PFSK-1 (cell line): ENCODE data around the gene MARCHF4.

ENCODE experiments used
- POLR2AphosphoS5 ChIP-seq: IDR thresholded peaks from 2 replicates; pipeline ENCODE4 v1.6.1; 2012; ENCODE audit warnings: low read depth, mild to moderate bottlenecking, control low read depth, low read length, moderate library complexity
- SIN3A ChIP-seq: IDR thresholded peaks from 2 replicates; pipeline ENCODE4 v1.6.1; 2012; ENCODE audit warnings: mild to moderate bottlenecking, low read length, moderate library complexity, borderline replicate concordance; ENCODE audit not compliant: insufficient read depth
- TAF1 ChIP-seq: IDR thresholded peaks from 2 replicates; pipeline ENCODE4 v1.6.1; 2012; ENCODE audit warnings: low read length, control low read depth, borderline replicate concordance; ENCODE audit not compliant: insufficient read depth
- TF ChIP-seq, protein P1 (sequence below), 2 experiments: IDR thresholded peaks; 2 replicates each; pipeline versions ENCODE4 v1.6.1 to v1.8.0; 2011 to 2012; ENCODE audit warnings: low read depth in 2 of 2, low read length in 2 of 2, control low read depth in 1 of 2, inconsistent platforms in 1 of 2, mild to moderate bottlenecking in 1 of 2, moderate library complexity in 1 of 2; ENCODE audit not compliant: insufficient read depth in 1 of 2

DNA sequence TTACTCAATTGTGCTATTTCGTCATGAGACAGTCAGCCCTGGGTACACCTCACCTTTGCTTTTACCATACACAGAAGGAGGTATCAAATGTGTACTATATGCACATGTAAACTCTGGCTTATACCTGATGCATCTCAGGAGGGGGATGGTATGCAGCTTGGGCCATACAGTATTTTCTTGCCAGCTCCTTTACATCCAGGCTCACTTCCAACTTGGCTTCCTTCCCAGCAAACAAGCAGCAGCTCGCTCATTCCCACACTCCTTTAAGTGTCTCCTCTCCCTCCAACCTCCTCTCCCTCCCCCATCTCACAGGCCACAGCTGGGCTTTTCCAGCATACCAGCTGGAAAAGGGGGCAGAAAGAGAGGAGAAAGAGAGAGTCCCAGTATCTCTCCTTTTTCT lies 9.6 kb downstream of the MARCHF4 start:
- TF ChIP-seq TAF1, result no peak
- TF ChIP-seq POLR2AphosphoS5, result no peak
- no peak for TF ChIP-seq SIN3A
- TF ChIP-seq, protein P1, sequence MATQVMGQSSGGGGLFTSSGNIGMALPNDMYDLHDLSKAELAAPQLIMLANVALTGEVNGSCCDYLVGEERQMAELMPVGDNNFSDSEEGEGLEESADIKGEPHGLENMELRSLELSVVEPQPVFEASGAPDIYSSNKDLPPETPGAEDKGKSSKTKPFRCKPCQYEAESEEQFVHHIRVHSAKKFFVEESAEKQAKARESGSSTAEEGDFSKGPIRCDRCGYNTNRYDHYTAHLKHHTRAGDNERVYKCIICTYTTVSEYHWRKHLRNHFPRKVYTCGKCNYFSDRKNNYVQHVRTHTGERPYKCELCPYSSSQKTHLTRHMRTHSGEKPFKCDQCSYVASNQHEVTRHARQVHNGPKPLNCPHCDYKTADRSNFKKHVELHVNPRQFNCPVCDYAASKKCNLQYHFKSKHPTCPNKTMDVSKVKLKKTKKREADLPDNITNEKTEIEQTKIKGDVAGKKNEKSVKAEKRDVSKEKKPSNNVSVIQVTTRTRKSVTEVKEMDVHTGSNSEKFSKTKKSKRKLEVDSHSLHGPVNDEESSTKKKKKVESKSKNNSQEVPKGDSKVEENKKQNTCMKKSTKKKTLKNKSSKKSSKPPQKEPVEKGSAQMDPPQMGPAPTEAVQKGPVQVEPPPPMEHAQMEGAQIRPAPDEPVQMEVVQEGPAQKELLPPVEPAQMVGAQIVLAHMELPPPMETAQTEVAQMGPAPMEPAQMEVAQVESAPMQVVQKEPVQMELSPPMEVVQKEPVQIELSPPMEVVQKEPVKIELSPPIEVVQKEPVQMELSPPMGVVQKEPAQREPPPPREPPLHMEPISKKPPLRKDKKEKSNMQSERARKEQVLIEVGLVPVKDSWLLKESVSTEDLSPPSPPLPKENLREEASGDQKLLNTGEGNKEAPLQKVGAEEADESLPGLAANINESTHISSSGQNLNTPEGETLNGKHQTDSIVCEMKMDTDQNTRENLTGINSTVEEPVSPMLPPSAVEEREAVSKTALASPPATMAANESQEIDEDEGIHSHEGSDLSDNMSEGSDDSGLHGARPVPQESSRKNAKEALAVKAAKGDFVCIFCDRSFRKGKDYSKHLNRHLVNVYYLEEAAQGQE (IDR thresholded peaks at IDR 0.05; ENCODE audit: insufficient read depth in 1 of 2, low read depth in 2 of 2, low read length in 2 of 2), result no peak
